ENCODE measurements around the gene NFATC4.
"Not testable (repeated sequence)": the region's sequence is repeated elsewhere in the genome, so short reads cannot be mapped to it uniquely, and the experiment has no call there.

The NFATC4 gene

DNA sequence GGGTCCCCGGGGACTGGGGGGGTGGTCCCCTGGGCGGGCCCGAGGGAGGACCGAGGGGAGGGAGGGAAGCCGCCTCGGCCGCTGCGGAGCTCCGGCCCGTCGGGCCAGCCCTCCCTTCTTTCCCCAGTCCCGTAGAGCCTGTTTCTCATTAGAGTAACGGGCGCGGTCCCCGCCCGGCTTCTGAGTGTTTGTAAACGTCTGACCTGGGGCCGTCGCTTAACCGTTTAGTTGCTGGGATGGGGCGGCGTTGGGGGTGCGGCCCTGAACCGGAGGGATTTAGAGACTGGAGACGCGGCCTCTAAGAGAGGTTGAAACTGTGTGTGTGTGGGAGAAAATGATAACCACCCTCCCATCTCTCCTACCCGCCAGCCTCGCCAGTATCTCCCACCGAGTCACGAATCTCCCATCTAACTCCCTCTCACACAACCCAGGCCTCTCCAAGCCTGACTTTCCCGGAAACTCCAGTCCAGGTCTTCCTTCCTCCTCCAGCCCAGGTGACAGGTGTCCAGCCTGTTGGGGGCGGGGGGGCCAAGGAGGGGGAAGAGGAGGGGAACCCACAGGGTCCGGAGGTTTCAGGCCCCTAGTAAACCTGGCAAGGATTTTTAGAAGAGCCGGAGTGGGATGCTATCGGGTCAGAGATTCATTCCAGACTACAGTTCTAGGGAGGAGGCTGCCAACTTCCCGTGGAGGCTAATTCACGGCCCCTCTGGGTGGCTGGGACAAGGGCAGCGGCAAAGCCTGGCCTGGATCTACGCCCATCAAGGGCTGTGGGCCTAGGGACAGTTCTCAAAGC is 1.1 kb upstream of the NFATC4 start:
- DNase-seq (ENCODE audit: extremely low read depth in 1 of 2, low read depth in 1 of 2) = no peak

DNA sequence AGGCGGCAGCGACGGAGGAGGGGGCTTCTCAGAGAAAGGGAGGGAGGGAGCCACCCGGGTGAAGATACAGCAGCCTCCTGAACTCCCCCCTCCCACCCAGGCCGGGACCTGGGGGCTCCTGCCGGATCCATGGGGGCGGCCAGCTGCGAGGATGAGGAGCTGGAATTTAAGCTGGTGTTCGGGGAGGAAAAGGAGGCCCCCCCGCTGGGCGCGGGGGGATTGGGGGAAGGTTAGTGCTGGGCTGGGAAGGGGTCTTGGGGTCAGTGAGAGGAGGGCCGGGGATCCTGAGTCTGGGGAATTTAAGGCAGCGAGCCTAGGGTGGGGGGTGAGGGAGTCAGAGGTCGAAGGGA is 203 bp downstream of the NFATC4 start:
- no peak for DNase-seq (ENCODE audit: extremely low read depth in 1 of 2, low read depth in 1 of 2)

DNA sequence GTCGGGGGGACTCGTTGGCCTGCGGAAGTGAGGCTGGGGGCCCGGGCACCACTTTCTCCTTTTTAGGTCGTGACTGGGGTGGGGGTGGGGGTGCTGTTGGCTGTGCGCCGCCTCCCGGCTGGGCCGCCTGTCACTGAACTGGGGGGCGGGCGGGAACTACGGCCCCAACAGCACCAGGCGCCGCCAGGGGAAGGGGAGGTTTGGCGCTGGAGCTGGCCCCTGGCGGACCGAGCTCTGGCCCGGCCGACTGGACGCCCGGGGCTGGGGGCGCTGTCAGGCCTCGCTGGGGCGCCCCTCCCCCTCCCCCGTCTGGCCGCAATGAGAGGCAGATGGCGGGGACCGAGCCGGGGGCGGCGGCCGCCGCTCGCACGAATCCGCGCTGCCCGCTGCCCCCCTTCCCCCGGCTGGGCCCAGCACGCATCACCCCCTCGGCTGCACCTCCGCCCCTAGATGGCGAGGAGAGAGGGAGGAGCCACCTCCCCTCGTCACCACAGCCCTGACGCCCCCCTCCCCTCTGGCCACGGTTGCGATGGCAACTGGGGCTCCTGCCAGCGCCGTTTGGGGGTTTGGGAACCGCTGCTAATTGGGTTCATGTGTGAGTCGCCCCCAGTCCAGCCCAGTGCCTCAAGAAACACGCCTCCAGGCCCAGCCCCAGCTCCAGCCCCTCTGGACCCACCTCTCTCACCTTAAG is 723 bp downstream of the NFATC4 start:
- no peak for DNase-seq (ENCODE audit: extremely low read depth in 1 of 2, low read depth in 1 of 2)

- DNase-seq (ENCODE audit: extremely low read depth in 1 of 2, low read depth in 1 of 2) = no peak
These were observed 1.5 kb downstream of the NFATC4 start for GRCh38 chr14:24369463-24369862.

DNA sequence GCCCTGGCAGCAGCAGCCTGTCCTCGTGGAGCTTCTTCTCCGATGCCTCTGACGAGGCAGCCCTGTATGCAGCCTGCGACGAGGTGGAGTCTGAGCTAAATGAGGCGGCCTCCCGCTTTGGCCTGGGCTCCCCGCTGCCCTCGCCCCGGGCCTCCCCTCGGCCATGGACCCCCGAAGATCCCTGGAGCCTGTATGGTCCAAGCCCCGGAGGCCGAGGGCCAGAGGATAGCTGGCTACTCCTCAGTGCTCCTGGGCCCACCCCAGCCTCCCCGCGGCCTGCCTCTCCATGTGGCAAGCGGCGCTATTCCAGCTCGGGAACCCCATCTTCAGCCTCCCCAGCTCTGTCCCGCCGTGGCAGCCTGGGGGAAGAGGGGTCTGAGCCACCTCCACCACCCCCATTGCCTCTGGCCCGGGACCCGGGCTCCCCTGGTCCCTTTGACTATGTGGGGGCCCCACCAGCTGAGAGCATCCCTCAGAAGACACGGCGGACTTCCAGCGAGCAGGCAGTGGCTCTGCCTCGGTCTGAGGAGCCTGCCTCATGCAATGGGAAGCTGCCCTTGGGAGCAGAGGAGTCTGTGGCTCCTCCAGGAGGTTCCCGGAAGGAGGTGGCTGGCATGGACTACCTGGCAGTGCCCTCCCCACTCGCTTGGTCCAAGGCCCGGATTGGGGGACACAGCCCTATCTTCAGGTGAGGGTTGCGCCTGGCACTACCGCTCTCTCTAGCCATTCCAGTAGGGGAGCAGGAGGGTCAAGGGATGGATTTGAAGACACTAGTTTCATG is 2.1 kb downstream of the NFATC4 start:
- no peak for DNase-seq (ENCODE audit: extremely low read depth in 1 of 2, low read depth in 1 of 2)

DNA sequence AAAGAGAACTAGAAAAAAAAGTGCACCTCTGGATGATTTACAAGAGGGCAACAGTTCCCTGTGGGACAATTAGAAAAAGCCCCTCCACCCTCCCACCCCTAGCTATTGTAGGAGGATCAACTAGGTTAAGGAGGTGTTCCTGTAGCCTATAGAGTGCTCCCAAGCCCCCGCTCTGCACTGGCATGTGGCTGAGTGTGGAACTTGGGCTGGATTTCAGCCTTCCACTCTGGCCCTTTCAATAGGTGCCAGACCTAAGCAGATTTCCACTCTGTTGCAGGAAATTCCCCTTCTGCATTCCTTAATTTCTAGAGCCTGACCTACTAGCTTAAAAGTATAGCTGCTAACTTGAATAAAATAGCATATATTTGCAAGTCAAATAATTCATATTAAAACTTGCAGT is 2.8 kb downstream of the NFATC4 start:
- DNase-seq (ENCODE audit: extremely low read depth in 1 of 2, low read depth in 1 of 2) = no peak

- not testable (repeated sequence) for DNase-seq (ENCODE audit: extremely low read depth in 1 of 2, low read depth in 1 of 2)
These were observed 3.6 kb downstream of the NFATC4 start for GRCh38 chr14:24371605-24372004.

GRCh38 chr14:24372701-24373416 is 4.9 kb downstream of the NFATC4 start:
- DNase-seq (ENCODE audit: extremely low read depth in 1 of 2, low read depth in 1 of 2) = no peak

GRCh38 chr14:24376448-24377070 is 8.6 kb downstream of the NFATC4 start:
- no peak for DNase-seq (ENCODE audit: extremely low read depth in 1 of 2, low read depth in 1 of 2)

- DNase-seq (ENCODE audit: extremely low read depth in 1 of 2, low read depth in 1 of 2) = no peak
These were observed 9.1 kb downstream of the NFATC4 start for GRCh38 chr14:24377126-24377525.

- DNase-seq (ENCODE audit: extremely low read depth in 1 of 2, low read depth in 1 of 2) = no peak
These were observed 9.7 kb downstream of the NFATC4 start for GRCh38 chr14:24377657-24378056.

GRCh38 chr14:24378327-24378726 is 10.3 kb downstream of the NFATC4 start:
- no peak for DNase-seq (ENCODE audit: extremely low read depth in 1 of 2, low read depth in 1 of 2)

GRCh38 chr14:24378981-24379906 is 11.3 kb downstream of the NFATC4 start:
- DNase-seq (ENCODE audit: extremely low read depth in 1 of 2, low read depth in 1 of 2) = no peak

DNA sequence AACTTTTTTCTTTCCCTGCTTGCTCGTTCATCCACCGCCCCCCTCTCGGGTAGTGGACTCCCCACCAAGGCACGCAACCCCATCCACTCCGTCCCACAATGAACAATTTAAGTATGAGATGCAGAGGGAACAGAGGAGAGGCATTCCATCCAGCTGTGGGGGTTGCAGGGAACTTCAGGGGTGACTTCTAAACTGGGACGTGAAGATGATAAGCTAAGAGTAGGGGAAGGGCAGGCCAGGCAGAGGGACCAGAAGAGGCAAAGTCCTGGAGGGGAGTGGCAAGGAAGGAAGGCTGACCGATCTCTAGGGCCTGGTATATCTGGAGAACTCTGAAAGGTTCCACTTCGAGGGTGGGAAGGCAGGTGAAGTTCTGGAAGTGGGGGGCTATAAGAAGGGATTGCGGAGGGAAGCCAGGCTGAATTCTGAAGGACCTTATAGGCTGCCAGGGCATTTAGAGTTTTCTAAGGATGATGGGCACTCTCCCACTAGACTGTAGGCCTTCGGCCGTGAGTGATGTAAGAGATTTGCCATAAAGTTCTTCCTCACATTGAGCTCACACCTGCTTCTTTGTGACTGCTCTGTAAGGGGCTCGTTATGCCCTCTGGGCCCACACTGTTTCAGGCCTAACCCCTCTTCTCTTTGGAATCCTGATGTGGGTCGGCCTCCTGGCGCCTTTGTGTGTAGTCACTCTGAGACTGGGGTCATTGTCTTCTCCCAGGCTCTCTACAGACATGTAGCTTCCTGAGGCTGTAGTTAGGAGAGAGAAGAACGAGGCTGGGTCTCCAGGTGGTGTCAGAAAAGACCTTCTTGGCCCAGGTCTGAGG is 12.1 kb downstream of the NFATC4 start:
- DNase-seq (ENCODE audit: extremely low read depth in 1 of 2, low read depth in 1 of 2) = no peak

- no peak for DNase-seq (ENCODE audit: extremely low read depth in 1 of 2, low read depth in 1 of 2)
These were observed 13.5 kb downstream of the NFATC4 start for GRCh38 chr14:24381363-24382063.

- DNase-seq (ENCODE audit: extremely low read depth in 1 of 2, low read depth in 1 of 2) = no peak
These were observed 14.0 kb downstream of the NFATC4 start for GRCh38 chr14:24382064-24382371.

- DNase-seq (ENCODE audit: extremely low read depth in 1 of 2, low read depth in 1 of 2) = no peak
These were observed 16.2 kb downstream of the NFATC4 start for GRCh38 chr14:24384169-24384568.

- no peak for DNase-seq (ENCODE audit: extremely low read depth in 1 of 2, low read depth in 1 of 2)
These were observed 17.5 kb downstream of the NFATC4 start for GRCh38 chr14:24385524-24385923.
